T follicular helper cell (primary cell): ENCODE results near the gene DPY19L1.
"Not testable (repeated sequence)": the region's sequence is repeated elsewhere in the genome, so short reads cannot be mapped to it uniquely, and the experiment has no call there.

ENCODE experiments used
- DNase-seq: peaks from one replicate; pipeline ENCODE4 v3.0.0-alpha.2; 2020; ENCODE audit warnings: low read depth

The DPY19L1 gene

GRCh38 chr7:35035511-35035961 is 1.7 kb downstream of the DPY19L1 start:
- no peak for DNase-seq

GRCh38 chr7:35032166-35032565 is 5.1 kb downstream of the DPY19L1 start:
- DNase-seq = no peak

- DNase-seq = no peak
Observed at GRCh38 chr7:35030848-35031247, 6.4 kb downstream of the DPY19L1 start.

GRCh38 chr7:35029311-35029710 is 8.0 kb downstream of the DPY19L1 start:
- no peak for DNase-seq

- no peak for DNase-seq
Observed at GRCh38 chr7:35026150-35026549, 11.1 kb downstream of the DPY19L1 start.

- no peak for DNase-seq
Observed at GRCh38 chr7:35025369-35025870, 11.9 kb downstream of the DPY19L1 start.

GRCh38 chr7:35024298-35024697 is 13.0 kb downstream of the DPY19L1 start:
- no peak for DNase-seq

GRCh38 chr7:35022725-35023124 is 14.6 kb downstream of the DPY19L1 start:
- DNase-seq = no peak

GRCh38 chr7:35021445-35021844 is 15.8 kb downstream of the DPY19L1 start:
- no peak for DNase-seq

- DNase-seq = no peak
Observed at GRCh38 chr7:35019801-35020200, 17.5 kb downstream of the DPY19L1 start.

- no peak for DNase-seq
Observed at GRCh38 chr7:35019179-35019729, 18.0 kb downstream of the DPY19L1 start.

- DNase-seq = no peak
Observed at GRCh38 chr7:35015346-35015859, 21.9 kb downstream of the DPY19L1 start.

GRCh38 chr7:35012160-35012559 is 25.1 kb downstream of the DPY19L1 start:
- no peak for DNase-seq

GRCh38 chr7:35011085-35011484 is 26.2 kb downstream of the DPY19L1 start:
- DNase-seq = no peak

GRCh38 chr7:35007768-35008167 is 29.5 kb downstream of the DPY19L1 start:
- DNase-seq = no peak

- DNase-seq = no peak
Observed at GRCh38 chr7:35004531-35005095, 32.7 kb downstream of the DPY19L1 start.

GRCh38 chr7:35003679-35004303 is 33.5 kb downstream of the DPY19L1 start:
- no peak for DNase-seq

- not testable (repeated sequence) for DNase-seq
Observed at GRCh38 chr7:35003177-35003650, 34.1 kb downstream of the DPY19L1 start.

GRCh38 chr7:34998335-34998734 is 39.0 kb downstream of the DPY19L1 start:
- DNase-seq = not testable (repeated sequence)

GRCh38 chr7:34996423-34997090 is 40.7 kb downstream of the DPY19L1 start:
- DNase-seq = not testable (repeated sequence)

GRCh38 chr7:34995757-34996156 is 41.5 kb downstream of the DPY19L1 start:
- no peak for DNase-seq
